Stimulated activated CD4-positive, alpha-beta T cell treated with anti-CD3 and anti-CD28 coated beads, Interleukin-15, amount 100 ng/mL, for 24 hours (primary cell): ENCODE results near the gene USP25.

ENCODE experiments used
- DNase-seq: peaks from one replicate; pipeline ENCODE4 v3.0.0-alpha.2; 2020

USP25 gene

GRCh38 chr21:15823486-15824150 is 93.8 kb downstream of the USP25 start:
- no peak for DNase-seq

- DNase-seq: no peak
Measured at GRCh38 chr21:15825700-15826099, 95.9 kb downstream of the USP25 start.

GRCh38 chr21:15826147-15826780 is 96.5 kb downstream of the USP25 start:
- DNase-seq: no peak

GRCh38 chr21:15826908-15827601 is 97.3 kb downstream of the USP25 start:
- no peak for DNase-seq

GRCh38 chr21:15831497-15831896 is 101.7 kb downstream of the USP25 start:
- no peak for DNase-seq

- no peak for DNase-seq
Measured at GRCh38 chr21:15837645-15838044, 107.9 kb downstream of the USP25 start.

GRCh38 chr21:15839026-15839425 is 109.2 kb downstream of the USP25 start:
- no peak for DNase-seq

- no peak for DNase-seq
Measured at GRCh38 chr21:15839601-15840000, 109.8 kb downstream of the USP25 start.

- DNase-seq: no peak
Measured at GRCh38 chr21:15840406-15840805, 110.6 kb downstream of the USP25 start.

GRCh38 chr21:15841856-15842564 is 112.2 kb downstream of the USP25 start:
- no peak for DNase-seq

GRCh38 chr21:15842565-15842880 is 112.7 kb downstream of the USP25 start:
- no peak for DNase-seq

GRCh38 chr21:15843766-15844165 is 114.0 kb downstream of the USP25 start:
- no peak for DNase-seq

GRCh38 chr21:15848634-15849560 is 119.1 kb downstream of the USP25 start:
- no peak for DNase-seq

GRCh38 chr21:15849927-15850326 is 120.1 kb downstream of the USP25 start:
- no peak for DNase-seq

GRCh38 chr21:15850645-15851044 is 120.9 kb downstream of the USP25 start:
- DNase-seq: no peak

- no peak for DNase-seq
Measured at GRCh38 chr21:15852146-15852545, 122.4 kb downstream of the USP25 start.

GRCh38 chr21:15853126-15853525 is 123.3 kb downstream of the USP25 start:
- DNase-seq: no peak

- no peak for DNase-seq
Measured at GRCh38 chr21:15856813-15857212, 127.0 kb downstream of the USP25 start.

- no peak for DNase-seq
Measured at GRCh38 chr21:15857740-15858139, 128.0 kb downstream of the USP25 start.

GRCh38 chr21:15860541-15860940 is 130.8 kb downstream of the USP25 start:
- DNase-seq: no peak

GRCh38 chr21:15868940-15869339 is 139.2 kb downstream of the USP25 start:
- no peak for DNase-seq

- DNase-seq: no peak
Measured at GRCh38 chr21:15870819-15871218, 141.0 kb downstream of the USP25 start.

- DNase-seq: no peak
Measured at GRCh38 chr21:15872236-15872635, 142.5 kb downstream of the USP25 start.
